ENCODE data around the gene MRPL39.

GRCh38 chr21:25550352-25551120 lies 56.7 kb downstream of the MRPL39 start:
- TF ChIP-seq CTCF (IDR thresholded peaks at IDR 0.05) (no peak), POLR2A (IDR thresholded peaks at IDR 0.05) (no peak)
